ENCODE results near the gene SLC22A5. TPM values are rescaled to one million over a fixed set of nuclear protein-coding genes. Genes with fewer than 3 reads are reported as not detected.

Gene SLC22A5
- 1 to 10 TPM; 3.7 to 4.5 TPM for total RNA-seq

DNA sequence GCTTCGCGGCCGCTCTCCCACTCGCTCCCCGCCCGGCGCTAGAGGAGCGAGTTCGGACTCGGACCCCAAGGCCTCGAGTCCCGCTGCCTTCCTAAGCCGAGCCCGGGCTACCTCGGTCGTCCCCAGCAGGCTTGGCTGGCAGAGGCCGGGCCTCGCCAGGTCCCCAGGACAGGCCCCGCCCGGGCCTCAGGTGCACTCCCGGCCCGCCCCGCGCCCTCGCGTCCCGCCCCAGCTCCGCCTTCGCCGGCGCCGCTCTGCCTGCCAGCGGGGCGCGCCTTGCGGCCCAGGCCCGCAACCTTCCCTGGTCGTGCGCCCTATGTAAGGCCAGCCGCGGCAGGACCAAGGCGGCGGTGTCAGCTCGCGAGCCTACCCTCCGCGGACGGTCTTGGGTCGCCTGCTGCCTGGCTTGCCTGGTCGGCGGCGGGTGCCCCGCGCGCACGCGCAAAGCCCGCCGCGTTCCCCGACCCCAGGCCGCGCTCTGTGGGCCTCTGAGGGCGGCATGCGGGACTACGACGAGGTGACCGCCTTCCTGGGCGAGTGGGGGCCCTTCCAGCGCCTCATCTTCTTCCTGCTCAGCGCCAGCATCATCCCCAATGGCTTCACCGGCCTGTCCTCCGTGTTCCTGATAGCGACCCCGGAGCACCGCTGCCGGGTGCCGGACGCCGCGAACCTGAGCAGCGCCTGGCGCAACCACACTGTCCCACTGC lies at the start of gene SLC22A5:
SLC22A5 (plus strand) TSS at position 237 of the 707 bp plus-strand sequence; CDS start at position 500, 263 bp downstream.
- no peaks in the 10 kb centered on the region for H3K9me3 Mint-ChIP-seq
- peaks cover 3% of the 10 kb centered on the region for H3K36me3 Mint-ChIP-seq
- DNase-seq = peak; percentile 83
- peak within 1 kb of the TSS; percentile 81 for H3K27ac Mint-ChIP-seq
- no peaks in the 10 kb centered on the region for H3K27me3 Mint-ChIP-seq
- peaks cover 23% of the 10 kb centered on the region for H3K4me1 Mint-ChIP-seq
- H3K4me3 Mint-ChIP-seq = peak within 1 kb of the TSS; percentile 83

DNA sequence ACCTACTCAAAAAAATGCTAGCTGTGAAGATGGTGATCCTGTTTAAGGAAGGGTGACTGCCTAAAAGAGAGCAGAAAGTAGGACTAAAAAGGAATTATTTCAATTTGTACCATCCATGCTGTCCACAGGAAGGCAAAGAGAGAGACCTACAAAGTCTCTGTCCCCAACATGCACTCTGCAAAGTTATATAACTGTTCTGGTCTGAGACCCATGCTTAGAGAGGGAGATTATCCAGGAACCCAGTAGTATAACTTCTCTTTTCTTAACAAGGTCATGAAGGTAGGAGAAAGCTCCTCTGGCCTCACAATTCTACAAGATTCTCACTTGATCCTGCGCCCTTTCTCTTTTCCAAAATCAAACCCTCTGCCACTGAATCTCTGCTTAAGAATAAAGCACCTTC lies 49.5 kb upstream of the SLC22A5 start:
- no peaks in the 10 kb centered on the region for H3K36me3 Mint-ChIP-seq
- DNase-seq = no peak
- no peaks in the 10 kb centered on the region for H3K27me3 Mint-ChIP-seq
- no peak overlapping the region for H3K27ac Mint-ChIP-seq
- H3K9me3 Mint-ChIP-seq = no peaks in the 10 kb centered on the region
- no peaks in the 10 kb centered on the region for H3K4me1 Mint-ChIP-seq
- no peak overlapping the region for H3K4me3 Mint-ChIP-seq

DNA sequence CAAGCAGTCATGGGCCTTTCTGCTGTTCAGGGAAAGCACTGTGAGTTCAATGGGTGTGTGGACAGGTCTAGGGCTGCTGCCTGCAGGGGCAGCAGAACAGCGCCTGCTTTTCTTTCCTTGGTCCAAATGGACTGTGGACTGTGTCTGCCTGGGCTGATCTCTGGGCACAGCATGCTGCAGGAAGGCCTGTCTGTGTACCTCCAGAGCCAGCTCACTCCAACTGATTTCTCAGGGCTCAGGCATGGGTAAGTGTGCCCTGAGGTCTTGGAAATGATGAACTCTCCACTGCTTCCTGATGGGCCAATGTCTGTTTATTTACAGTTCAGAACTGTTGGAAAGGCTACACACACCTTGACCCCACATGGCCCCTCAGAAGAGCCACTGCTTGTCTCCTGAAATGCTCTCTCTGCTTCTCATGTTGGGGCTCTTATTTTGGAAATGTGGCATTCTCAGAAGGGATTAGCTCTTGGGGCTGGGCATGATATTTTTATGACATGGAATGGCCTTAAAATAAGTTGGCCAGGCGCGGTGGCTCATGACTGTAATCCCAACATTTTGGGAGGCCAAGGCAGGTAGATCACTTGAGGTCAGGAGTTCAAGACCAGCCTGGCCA lies 48.3 kb upstream of the SLC22A5 start:
- H3K27me3 Mint-ChIP-seq = no peaks in the 10 kb centered on the region
- no peaks in the 10 kb centered on the region for H3K4me1 Mint-ChIP-seq
- DNase-seq = no peak
- no peak overlapping the region for H3K4me3 Mint-ChIP-seq
- H3K9me3 Mint-ChIP-seq = no peaks in the 10 kb centered on the region
- H3K36me3 Mint-ChIP-seq = no peaks in the 10 kb centered on the region
- H3K27ac Mint-ChIP-seq = no peak overlapping the region

DNA sequence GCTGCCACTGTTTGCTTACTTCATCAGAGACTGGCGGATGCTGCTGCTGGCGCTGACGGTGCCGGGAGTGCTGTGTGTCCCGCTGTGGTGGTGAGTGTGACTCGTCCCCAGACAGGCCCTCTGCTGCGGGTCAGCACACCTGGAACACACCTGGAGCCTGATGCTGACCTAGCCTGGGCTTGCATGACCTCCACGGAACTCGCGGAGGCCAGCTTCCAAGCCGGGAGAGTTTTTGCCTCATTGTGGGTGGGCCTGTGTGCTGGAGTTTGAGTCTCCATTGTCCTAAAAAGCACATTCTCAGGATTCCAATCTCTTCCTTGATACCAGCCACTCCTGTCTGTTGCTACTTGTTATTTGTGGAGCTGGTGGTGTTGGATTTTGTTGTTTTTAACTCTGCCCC lies 47.2 kb upstream of the SLC22A5 start:
- no peaks in the 10 kb centered on the region for H3K36me3 Mint-ChIP-seq
- no peaks in the 10 kb centered on the region for H3K9me3 Mint-ChIP-seq
- no peaks in the 10 kb centered on the region for H3K4me1 Mint-ChIP-seq
- H3K27ac Mint-ChIP-seq = no peak overlapping the region
- no peak overlapping the region for H3K4me3 Mint-ChIP-seq
- DNase-seq = no peak
- H3K27me3 Mint-ChIP-seq = no peaks in the 10 kb centered on the region

DNA sequence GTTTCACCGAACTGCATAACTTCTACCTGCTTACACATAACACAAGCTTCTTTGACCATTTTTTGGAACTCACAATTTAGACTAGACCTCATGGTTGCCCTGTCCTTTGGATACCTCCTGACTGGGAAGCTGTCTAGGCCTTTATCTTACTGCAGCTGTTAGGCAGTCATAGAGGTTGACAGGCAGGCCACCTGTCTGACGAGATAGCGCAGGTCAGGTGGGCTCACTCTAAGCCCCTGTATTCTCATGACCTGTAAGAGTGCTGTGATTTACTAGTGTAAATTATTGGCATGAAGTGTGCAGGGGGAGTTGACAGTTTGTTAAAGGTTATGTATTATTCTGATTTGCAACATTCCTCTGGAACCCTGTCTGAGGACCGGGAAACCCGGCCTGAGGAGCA lies 46.3 kb upstream of the SLC22A5 start:
- no peak overlapping the region for H3K27ac Mint-ChIP-seq
- no peaks in the 10 kb centered on the region for H3K9me3 Mint-ChIP-seq
- DNase-seq = no peak
- H3K4me1 Mint-ChIP-seq = no peaks in the 10 kb centered on the region
- no peak overlapping the region for H3K4me3 Mint-ChIP-seq
- H3K36me3 Mint-ChIP-seq = no peaks in the 10 kb centered on the region
- no peaks in the 10 kb centered on the region for H3K27me3 Mint-ChIP-seq

DNA sequence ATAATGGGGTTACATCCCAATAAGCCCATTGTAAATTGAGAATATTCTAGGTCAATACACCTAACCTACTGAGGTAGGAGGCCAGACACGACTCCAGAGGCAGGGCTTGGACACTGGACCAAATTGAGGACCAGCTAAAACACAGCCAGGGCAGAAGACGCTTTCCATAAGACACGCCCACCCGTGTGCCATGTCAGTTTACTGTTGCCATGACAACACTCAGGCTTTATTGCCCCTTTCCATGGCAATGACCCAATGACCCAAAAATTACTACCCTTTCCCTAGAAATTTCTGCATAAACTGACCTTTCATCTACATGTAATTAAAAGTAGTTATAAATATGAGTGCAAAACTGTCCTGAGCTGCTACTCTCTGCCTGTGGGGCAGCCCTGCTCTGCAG lies 43.8 kb upstream of the SLC22A5 start:
- H3K4me1 Mint-ChIP-seq = no peaks in the 10 kb centered on the region

DNA sequence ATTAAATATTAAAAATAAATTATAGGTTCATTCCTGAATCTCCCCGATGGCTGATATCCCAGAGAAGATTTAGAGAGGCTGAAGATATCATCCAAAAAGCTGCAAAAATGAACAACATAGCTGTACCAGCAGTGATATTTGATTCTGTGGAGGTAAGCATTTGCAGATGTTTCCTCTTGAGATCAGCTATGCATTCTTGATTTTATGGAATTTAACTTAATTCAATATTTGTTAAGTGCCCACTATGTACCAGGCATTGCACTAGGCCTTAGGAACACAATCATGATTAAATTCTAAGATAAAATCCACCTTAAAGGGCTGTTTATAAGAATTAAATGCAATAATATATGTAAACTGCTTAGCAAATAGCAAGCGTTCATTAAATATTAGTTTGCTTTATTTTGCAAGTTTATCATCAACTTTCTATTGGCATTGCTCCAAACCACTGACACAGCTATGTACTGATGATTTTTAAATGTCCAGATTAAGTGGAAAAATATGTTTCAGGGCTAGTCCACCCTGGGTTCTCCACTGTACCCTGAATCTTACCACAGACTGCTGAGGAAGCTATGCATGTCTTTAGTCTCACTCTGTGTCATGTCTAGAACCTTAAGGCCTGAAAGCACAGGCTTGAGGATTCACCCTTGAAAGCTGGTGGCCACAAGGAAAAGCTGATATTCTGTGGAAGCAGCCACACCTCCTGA lies 42.1 kb upstream of the SLC22A5 start:
- H3K27ac Mint-ChIP-seq = no peak overlapping the region
- no peaks in the 10 kb centered on the region for H3K4me1 Mint-ChIP-seq
- H3K27me3 Mint-ChIP-seq = no peaks in the 10 kb centered on the region
- peaks cover 6% of the 10 kb centered on the region for H3K36me3 Mint-ChIP-seq
- no peak overlapping the region for H3K4me3 Mint-ChIP-seq
- no peaks in the 10 kb centered on the region for H3K9me3 Mint-ChIP-seq
- DNase-seq = no peak

More for the DNA sequence above, 43.8 kb upstream of the SLC22A5 start:
- Mint-ChIP-seq H3K4me3 (no peak overlapping the region), H3K27me3 (no peaks in the 10 kb centered on the region), H3K27ac (no peak overlapping the region), H3K9me3 (no peaks in the 10 kb centered on the region), H3K36me3 (peaks cover 4% of the 10 kb centered on the region)
- DNase-seq = no peak

DNA sequence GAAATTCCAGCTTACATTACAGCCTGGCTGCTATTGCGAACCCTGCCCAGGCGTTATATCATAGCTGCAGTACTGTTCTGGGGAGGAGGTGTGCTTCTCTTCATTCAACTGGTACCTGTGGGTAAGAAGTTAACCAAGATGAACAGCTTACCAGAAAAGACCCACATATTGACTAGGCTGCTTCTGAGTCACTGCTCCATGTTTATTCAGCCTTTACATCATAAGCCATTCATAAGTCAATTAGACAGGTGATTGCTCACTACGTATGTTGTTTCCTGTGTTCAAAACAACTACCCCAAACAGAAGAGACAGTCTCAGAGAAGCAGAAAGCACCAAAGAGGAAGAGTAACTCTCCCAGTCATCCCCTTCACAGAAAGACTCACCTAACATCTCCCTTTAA lies 34.7 kb upstream of the SLC22A5 start:
- Mint-ChIP-seq H3K4me1 (peaks cover 2% of the 10 kb centered on the region), H3K27ac (no peak overlapping the region), H3K27me3 (no peaks in the 10 kb centered on the region), H3K9me3 (no peaks in the 10 kb centered on the region), H3K4me3 (no peak overlapping the region), H3K36me3 (peaks cover 5% of the 10 kb centered on the region)
- DNase-seq = no peak

DNA sequence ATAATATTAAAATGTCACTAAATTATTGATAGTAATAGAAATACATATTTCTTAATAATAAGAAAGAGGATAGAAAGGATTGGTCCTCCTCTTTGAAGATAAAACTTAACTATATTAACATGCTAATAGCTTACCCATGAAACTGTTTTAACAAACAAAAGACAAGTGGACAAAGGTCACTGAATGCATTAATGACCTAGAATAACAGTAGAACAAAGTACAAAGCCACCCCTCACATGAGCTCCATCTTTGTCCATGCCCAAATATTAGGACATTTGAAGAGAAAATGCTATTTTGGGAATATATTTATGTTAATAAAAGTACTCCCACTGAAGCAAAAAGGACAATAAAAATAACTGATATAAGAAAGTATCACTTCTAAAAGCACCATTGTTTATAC lies 34.1 kb upstream of the SLC22A5 start:
- no peak for DNase-seq
- Mint-ChIP-seq H3K4me1 (peaks cover 2% of the 10 kb centered on the region), H3K27ac (no peak overlapping the region), H3K36me3 (peaks cover 5% of the 10 kb centered on the region), H3K27me3 (no peaks in the 10 kb centered on the region), H3K9me3 (no peaks in the 10 kb centered on the region), H3K4me3 (no peak overlapping the region)

DNA sequence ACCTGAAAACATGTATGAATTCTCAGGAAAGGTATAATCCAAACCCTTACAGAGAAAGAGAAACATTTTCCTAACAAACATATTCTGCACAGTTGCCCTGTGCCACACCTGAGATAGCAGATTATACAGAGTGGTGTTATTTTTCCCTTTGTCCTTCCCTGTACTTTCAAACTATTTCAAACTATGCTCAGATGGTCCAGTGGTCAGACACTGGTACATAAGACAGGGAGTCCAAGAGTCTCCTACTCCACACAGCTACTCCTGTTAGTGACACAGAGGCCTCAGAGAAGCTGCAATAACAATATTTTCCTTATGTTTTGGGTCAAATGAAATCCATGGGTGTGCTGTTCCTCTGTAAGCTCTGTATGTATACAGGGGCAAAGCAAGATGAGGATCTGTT lies 30.0 kb upstream of the SLC22A5 start:
- Mint-ChIP-seq H3K9me3 (no peaks in the 10 kb centered on the region), H3K27me3 (no peaks in the 10 kb centered on the region), H3K4me3 (no peak overlapping the region), H3K27ac (no peak overlapping the region), H3K36me3 (peaks cover 3% of the 10 kb centered on the region), H3K4me1 (peaks cover 2% of the 10 kb centered on the region)
- no peak for DNase-seq

DNA sequence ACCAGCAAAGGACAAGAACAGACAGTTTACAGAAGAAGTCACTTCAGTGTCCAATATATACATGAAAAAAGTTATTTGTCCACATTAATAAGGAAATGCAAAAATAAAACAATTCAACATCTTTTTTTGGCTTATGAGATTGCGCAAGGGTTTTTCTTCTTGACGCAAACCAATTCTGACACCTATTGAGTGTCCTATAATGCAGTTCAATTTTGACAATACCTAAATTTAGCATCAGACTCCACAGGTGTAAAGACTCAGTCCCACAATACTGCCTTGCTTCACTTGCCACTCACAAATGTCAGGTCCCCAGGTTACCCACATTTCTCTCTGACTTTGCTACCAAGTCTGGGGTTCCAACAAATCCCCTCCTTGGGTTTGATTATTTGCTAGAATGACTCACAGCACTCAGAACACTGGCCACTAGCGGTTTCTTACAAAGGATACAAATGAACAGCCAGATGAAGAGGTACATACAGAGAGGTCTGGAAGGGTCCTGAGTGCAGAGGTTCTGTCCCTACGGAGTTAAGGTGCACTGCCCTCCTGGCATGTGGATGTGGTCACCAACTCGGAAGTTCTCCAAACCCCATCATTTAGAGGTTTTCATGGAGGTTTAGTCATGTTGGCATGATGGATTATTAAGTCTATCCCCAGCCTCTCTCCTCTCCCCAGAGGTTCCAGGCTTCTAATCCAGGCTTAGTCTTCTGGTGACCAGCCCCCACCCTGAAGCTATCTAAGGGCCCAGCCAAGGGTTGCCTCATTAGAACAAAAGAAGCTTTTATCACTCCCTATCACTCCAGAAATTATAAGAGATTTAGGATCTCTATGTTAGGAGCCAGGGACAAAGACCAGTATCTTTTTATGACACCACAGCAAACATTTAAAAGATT lies 27.0 kb upstream of the SLC22A5 start:
- H3K4me1 Mint-ChIP-seq = no peaks in the 10 kb centered on the region
- no peaks in the 10 kb centered on the region for H3K9me3 Mint-ChIP-seq
- no peak for DNase-seq
- H3K27ac Mint-ChIP-seq = no peak overlapping the region
- H3K27me3 Mint-ChIP-seq = no peaks in the 10 kb centered on the region
- peaks cover 7% of the 10 kb centered on the region for H3K36me3 Mint-ChIP-seq
- no peak overlapping the region for H3K4me3 Mint-ChIP-seq

DNA sequence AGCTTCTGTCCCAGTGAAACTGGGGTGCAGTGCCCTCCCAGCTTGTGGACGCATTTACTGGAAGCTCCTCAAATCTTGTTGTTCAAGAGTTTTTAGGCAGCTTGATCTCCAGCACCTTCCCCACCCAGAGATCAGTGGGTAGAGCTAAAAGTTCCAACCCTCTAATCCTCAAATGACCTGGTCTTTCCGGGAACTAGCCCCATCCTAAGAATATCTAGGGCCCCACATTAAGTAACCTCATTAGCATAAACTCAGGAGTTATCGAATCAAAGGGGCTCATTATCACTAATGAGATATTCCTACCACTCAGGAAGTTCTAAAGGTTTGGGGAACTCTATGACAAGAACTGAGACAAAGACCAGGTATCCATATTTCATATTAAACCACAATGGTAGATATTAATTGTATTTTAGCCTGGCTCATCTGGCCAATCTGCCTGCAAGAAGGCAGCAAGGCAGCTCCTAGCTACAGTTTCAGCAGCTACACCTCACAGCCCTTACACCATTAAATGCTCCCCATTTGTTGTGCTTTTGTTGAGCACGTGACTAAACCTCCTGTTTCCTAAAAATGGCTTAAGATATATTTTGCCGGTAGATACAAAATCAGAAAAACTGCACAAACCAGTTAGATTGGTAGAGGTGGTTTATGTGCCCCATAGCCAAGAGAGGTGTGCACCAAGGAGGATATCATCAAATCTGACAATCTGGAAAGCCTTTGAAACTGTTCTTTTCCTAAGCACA lies 24.6 kb upstream of the SLC22A5 start:
- H3K4me3 Mint-ChIP-seq = no peak overlapping the region
- DNase-seq = no peak
- H3K4me1 Mint-ChIP-seq = no peaks in the 10 kb centered on the region
- H3K36me3 Mint-ChIP-seq = peaks cover 17% of the 10 kb centered on the region
- H3K27me3 Mint-ChIP-seq = no peaks in the 10 kb centered on the region
- no peak overlapping the region for H3K27ac Mint-ChIP-seq
- peaks cover under 1% of the 10 kb centered on the region for H3K9me3 Mint-ChIP-seq

DNA sequence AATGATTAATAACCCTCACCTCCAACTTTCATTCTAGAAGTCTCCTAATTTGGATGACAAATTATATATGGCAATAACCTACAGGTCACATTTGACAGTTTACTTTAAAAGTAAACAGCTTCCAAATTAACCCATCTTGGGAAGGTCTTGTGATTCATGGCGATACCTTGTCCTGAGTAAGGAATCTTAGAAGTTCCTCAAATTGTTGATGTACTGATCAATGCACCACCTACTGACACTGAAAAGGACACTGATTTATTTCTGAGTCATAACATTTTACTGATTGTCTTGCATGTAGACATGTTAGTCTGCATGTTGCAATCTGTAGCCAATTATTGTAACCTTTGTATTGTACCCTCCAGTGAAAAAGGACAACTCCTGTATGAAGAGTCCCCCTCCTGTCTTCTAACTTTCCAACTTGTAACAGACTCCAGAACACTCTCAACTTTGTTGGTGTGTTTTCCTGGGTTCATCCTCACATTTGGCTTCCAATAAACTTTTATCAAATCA lies 16.0 kb upstream of the SLC22A5 start:
- no peaks in the 10 kb centered on the region for H3K4me1 Mint-ChIP-seq
- H3K9me3 Mint-ChIP-seq = peaks cover 1% of the 10 kb centered on the region
- H3K4me3 Mint-ChIP-seq = no peak overlapping the region
- peaks cover 9% of the 10 kb centered on the region for H3K36me3 Mint-ChIP-seq
- no peak for DNase-seq
- H3K27me3 Mint-ChIP-seq = no peaks in the 10 kb centered on the region
- H3K27ac Mint-ChIP-seq = no peak overlapping the region

DNA sequence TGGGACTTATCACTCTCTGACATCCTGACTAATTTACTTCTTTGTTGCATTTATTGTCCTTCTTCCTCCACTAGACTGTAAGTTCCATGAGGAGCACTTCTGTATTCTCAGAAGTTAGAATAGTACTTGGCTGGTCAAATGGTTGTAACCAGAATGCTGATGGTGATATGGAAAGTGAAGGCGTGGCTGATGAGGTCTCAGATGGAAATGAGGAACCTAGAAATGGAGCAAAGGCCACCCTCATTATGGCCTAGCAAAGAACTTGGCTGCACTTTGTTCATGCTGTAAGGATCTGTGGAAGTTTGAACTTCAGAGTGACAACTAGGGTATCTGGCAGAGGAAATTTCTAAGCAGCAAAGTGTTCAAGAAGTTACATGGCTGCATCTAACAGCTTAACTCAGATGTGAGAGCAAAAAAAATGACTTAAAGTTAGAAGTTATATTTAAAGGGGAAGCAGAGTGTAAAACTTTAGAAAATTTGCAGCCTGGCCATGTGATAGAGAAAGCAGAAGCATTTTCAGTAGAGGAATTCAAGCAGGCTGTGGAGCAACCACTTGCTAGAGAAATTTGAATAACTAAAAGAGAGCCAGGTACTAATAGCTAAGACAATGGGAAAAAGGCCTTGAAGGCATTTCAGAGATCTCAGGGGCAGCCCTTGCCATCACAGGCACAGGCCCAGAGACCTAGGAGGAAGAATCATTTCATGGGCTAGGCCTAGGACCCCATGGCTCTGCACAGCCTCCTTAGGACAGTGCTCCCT lies 14.9 kb upstream of the SLC22A5 start:
- Mint-ChIP-seq H3K4me1 (no peaks in the 10 kb centered on the region), H3K4me3 (no peak overlapping the region)
- no peak for DNase-seq

More for the DNA sequence above, 14.9 kb upstream of the SLC22A5 start:
- Mint-ChIP-seq H3K27ac (no peak overlapping the region), H3K27me3 (no peaks in the 10 kb centered on the region), H3K9me3 (peaks cover 1% of the 10 kb centered on the region), H3K36me3 (peaks cover 3% of the 10 kb centered on the region)

Data from activated naive CD8-positive, alpha-beta T cell treated with anti-CD3 and anti-CD28 coated beads for 36 hours (primary cell).